Left cardiac atrium (tissue), 4 donors: Measurements from ENCODE around the gene SNAPC1. TPM values are rescaled to one million over a fixed set of nuclear protein-coding genes. Genes with fewer than 3 reads are reported as not detected.
"Not testable (repeated sequence)": the region's sequence is repeated elsewhere in the genome, so short reads cannot be mapped to it uniquely, and the experiment has no call there.

Experiments
- ATAC-seq, 2 donors: fragments of 200-7000 bp; cut with Tn5 transposase; one replicate each; pipeline ENCODE4 v1.9.1; 2020; ENCODE audit warnings: mild to moderate bottlenecking in 2 of 2, moderate library complexity in 2 of 2
- DNase-seq: peaks from one replicate; pipeline ENCODE4 v3.0.0-alpha.2; 2020
- intact Hi-C, 2 donors: fragments of 100-400 bp; cut with DNase I; formaldehyde crosslinking; loops; one replicate each; pipeline versions ENCODE4 v1.14.1 to v1.15.1; 2022 to 2023
- long read RNA-seq: library from polyadenylated mRNA; unstranded; transcript quantifications from one replicate; pipeline ENCODE4 v2.0.0, GENCODE V29; 2021
- total RNA-seq, 2 donors: library from RNA; stranded (reverse); fragmentation: NEBNext Ultra II Directional; extraction: Animal tissue kit (Norgen Biotek cat#: 25700); gene quantifications; one replicate each; pipeline ENCODE4 v1.2.1, GENCODE V29; 2021
- donor health status: DM: no; HTN: yes; CAD: no.
- donor health status: DM: no; HTN: yes; CAD: no; lungs with severe emphysema.
- donor health status: DM: yes; HTN: yes; CAD: no.
- donor health status: Dilated cardiomyopathy.

Gene SNAPC1
- 1 to 10 TPM; 6.8 to 9.6 TPM for total RNA-seq
- long read RNA-seq, transcript SNAPC1-201 (10 exons, 2,656 nt): major isoform, 6 of 7 reads
- long read RNA-seq, partial matches to known transcripts: 1 of 7 reads
- long read RNA-seq, other reads (novel, unspliced or antisense): 0 of 7 reads

GRCh38 chr14:61761959-61762786 lies at the start of gene SNAPC1:
SNAPC1 (plus strand) TSS chr14:61762420; CDS start chr14:61762461, 41 bp downstream.
- peak; percentile 99 to 100 for ATAC-seq
- intact Hi-C loops: no loop called here
- peak; percentile 98 for DNase-seq

GRCh38 chr14:61713724-61714437 lies 48.3 kb upstream of the SNAPC1 start:
- ATAC-seq: no peak
- intact Hi-C loops: loop anchor here in 1 of 2 donors (5.0 kb wide), 1 partner anchor 237 kb away; no protein-coding TSS in a partner anchor
- DNase-seq: no peak

- ATAC-seq (no peak), DNase-seq (no peak)
- intact Hi-C loops: no loop called here
Observed at GRCh38 chr14:61716956-61717355, 45.3 kb upstream of the SNAPC1 start.

- intact Hi-C loops: no loop called here
- ATAC-seq: no peak
- DNase-seq: no peak
Observed at GRCh38 chr14:61718039-61718438, 44.2 kb upstream of the SNAPC1 start.

- ATAC-seq: peak in 1 of 2 donors; percentile 15
- DNase-seq: no peak
- intact Hi-C loops: no loop called here
Observed at GRCh38 chr14:61719344-61720293, 42.6 kb upstream of the SNAPC1 start.

- intact Hi-C loops: no loop called here
- peak in 1 of 2 donors; percentile 36 for ATAC-seq
- no peak for DNase-seq
Observed at GRCh38 chr14:61720294-61720661, 41.9 kb upstream of the SNAPC1 start.

- ATAC-seq: no peak
- intact Hi-C loops: no loop called here
- no peak for DNase-seq
Observed at GRCh38 chr14:61720741-61721140, 41.5 kb upstream of the SNAPC1 start.

- DNase-seq (no peak), ATAC-seq (peak in 1 of 2 donors; percentile 13)
- intact Hi-C loops: no loop called here
Observed at GRCh38 chr14:61724133-61724532, 38.1 kb upstream of the SNAPC1 start.

- intact Hi-C loops: no loop called here
- ATAC-seq: no peak
- DNase-seq: no peak
Observed at GRCh38 chr14:61726778-61727658, 35.2 kb upstream of the SNAPC1 start.

- intact Hi-C loops: loop anchor here in 1 of 2 donors (2.0 kb wide), 1 partner anchor 268 kb away; no protein-coding TSS in a partner anchor
- no peak for ATAC-seq
- DNase-seq: no peak
Observed at GRCh38 chr14:61730756-61731373, 31.4 kb upstream of the SNAPC1 start.

GRCh38 chr14:61733972-61734371 lies 28.2 kb upstream of the SNAPC1 start:
- ATAC-seq (no peak), DNase-seq (no peak)
- intact Hi-C loops: no loop called here

- ATAC-seq (no peak), DNase-seq (no peak)
- intact Hi-C loops: no loop called here
Observed at GRCh38 chr14:61736751-61737150, 25.5 kb upstream of the SNAPC1 start.

GRCh38 chr14:61737915-61738314 lies 24.3 kb upstream of the SNAPC1 start:
- DNase-seq (no peak), ATAC-seq (no peak)
- intact Hi-C loops: no loop called here

- DNase-seq: no peak
- ATAC-seq: peak in 1 of 2 donors; percentile 34
- intact Hi-C loops: no loop called here
Observed at GRCh38 chr14:61739133-61739532, 23.1 kb upstream of the SNAPC1 start.

- no peak for DNase-seq
- intact Hi-C loops: no loop called here
- no peak for ATAC-seq
Observed at GRCh38 chr14:61742371-61742770, 19.8 kb upstream of the SNAPC1 start.

- no peak for DNase-seq
- intact Hi-C loops: no loop called here
Observed at GRCh38 chr14:61744238-61744637, 18.0 kb upstream of the SNAPC1 start.

GRCh38 chr14:61746346-61746745 lies 15.9 kb upstream of the SNAPC1 start:
- intact Hi-C loops, ATAC-seq, DNase-seq: not testable (repeated sequence)

More at GRCh38 chr14:61744238-61744637, 18.0 kb upstream of the SNAPC1 start:
- ATAC-seq: no peak

- ATAC-seq (no peak), DNase-seq (no peak)
- intact Hi-C loops: no loop called here
Observed at GRCh38 chr14:61746881-61747280, 15.3 kb upstream of the SNAPC1 start.
